PC-9 (cell line): ENCODE measurements around the gene TRIM59.

Experiments used
- EZH2 ChIP-seq: fragments of 200-600 bp; sonication (generic); IDR thresholded peaks from 2 replicates; pipeline ENCODE4 v1.8.0; 2017; ENCODE audit warnings: antibody characterized with exemption, low read depth
- TF ChIP-seq, protein P1 (sequence below): fragments of 200-600 bp; sonication (generic); conservative IDR thresholded peaks from 2 replicates; pipeline ENCODE4 v1.6.1; 2017; ENCODE audit warnings: mixed run types, antibody characterized with exemption, mild to moderate bottlenecking, moderate library complexity

DNA sequence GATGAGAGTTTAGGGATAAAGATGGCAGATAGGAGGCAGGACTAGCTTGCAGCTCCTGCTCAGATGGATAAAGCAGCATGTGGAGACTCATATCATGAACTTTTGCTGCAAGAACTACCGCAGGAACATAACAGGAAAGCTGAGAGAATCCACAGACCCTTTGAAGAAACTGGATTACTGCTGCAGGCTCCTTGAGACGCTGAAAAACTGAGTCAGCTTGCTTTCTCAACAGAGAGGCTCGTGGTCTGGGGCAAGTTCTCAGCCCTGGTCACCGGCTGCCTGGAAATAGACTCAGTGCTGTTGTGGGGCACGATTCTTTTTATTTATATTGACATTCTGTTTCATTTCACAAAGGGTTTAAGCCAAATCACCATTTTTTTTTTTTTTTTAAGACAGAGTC lies 28.8 kb upstream of the TRIM59 start:
- TF ChIP-seq, protein P1, sequence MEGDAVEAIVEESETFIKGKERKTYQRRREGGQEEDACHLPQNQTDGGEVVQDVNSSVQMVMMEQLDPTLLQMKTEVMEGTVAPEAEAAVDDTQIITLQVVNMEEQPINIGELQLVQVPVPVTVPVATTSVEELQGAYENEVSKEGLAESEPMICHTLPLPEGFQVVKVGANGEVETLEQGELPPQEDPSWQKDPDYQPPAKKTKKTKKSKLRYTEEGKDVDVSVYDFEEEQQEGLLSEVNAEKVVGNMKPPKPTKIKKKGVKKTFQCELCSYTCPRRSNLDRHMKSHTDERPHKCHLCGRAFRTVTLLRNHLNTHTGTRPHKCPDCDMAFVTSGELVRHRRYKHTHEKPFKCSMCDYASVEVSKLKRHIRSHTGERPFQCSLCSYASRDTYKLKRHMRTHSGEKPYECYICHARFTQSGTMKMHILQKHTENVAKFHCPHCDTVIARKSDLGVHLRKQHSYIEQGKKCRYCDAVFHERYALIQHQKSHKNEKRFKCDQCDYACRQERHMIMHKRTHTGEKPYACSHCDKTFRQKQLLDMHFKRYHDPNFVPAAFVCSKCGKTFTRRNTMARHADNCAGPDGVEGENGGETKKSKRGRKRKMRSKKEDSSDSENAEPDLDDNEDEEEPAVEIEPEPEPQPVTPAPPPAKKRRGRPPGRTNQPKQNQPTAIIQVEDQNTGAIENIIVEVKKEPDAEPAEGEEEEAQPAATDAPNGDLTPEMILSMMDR, result no peak
- no peak for TF ChIP-seq EZH2
